NCI-H2196 treated with DMSO at 0.1 percent for 48 hours (cell line): ENCODE results near the gene AOPEP.

ENCODE experiments used
- DNase-seq: peaks from one replicate; lab custom pipeline; 2025; ENCODE audit not compliant: unreplicated experiment; lab: John Stamatoyannopoulos, UW

AOPEP gene

DNA sequence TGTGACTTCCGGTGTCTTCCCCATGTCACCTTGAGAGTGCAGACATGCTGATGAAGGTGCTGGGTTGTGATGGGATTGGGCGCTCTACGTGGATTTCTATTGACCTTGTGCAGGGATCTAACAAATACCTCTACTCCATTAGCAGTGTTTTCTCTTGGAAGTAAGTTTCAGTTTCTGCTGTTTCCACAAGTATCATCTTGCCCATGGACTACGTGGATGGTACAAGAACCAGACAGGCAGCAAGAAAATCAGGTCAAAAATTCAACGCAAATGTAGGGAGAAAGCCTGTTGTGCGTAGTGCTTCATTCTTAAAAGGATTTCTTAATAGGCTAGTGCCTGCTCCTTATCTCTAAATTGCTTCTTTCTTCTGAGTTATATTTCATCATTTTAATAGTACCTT lies 60.8 kb downstream of the AOPEP start:
- DNase-seq = no peak

DNA sequence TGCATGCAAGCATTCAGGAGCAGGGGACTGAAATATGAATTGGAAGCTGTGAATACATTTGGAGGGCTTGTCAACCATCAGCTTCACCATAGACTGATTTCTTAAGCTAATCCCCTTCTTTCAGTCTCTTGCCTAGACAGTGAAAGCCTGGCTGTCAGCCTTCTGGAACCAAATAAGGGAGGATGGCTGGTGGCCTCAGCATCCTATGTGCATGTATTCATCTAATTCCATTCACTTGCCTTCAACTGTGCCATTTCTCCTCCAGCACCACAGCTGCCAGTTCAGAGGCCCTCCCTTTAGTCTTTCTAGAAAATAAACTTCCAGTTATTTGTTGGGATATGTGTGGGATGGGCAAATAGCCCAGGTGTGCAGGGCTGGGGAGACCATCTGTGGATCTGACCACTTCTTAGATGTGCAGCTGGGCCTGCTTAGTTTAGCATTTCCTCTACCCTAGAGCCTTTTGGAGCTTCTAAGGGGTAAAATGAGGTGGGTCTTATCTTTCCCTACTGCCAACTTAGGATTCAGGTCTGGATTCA lies 62.1 kb downstream of the AOPEP start:
- no peak for DNase-seq

DNA sequence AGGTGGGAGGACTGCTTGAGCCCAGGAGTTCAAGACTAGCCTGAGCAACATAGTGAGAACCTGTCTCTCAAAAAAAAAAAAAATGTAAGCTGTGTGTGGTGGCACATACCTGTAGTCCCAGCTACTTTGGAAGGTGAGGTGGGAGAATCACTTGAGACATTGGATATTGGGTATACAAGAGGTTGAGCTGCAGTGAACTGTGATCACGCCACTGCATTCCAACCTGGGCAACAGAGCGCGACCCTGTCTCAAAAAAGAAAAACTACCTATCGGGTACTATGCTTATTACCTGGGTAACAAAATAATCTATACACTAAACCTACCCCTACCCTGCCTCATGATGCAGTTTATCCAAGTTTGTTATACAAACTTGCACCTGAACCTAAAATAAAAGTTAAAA lies 64.9 kb downstream of the AOPEP start:
- no peak for DNase-seq

DNA sequence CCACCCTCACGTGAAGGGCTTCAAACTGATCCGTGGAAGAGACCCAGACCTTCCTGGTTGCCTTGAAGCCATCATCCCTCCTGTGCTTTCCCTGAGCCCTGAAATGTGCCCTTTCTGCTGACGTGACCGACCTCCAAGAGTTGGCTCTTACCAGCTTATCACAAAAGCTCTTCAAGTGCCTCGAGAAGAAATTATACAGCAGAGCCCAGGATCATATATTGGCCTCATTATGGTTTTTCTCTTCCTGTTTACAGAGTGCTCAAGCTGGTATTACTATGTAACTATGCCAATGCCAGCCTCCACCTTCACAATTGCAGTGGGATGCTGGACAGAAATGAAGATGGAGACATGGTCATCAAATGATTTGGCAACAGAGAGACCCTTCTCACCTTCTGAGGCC lies 66.0 kb downstream of the AOPEP start:
- DNase-seq = peak; percentile 42

DNA sequence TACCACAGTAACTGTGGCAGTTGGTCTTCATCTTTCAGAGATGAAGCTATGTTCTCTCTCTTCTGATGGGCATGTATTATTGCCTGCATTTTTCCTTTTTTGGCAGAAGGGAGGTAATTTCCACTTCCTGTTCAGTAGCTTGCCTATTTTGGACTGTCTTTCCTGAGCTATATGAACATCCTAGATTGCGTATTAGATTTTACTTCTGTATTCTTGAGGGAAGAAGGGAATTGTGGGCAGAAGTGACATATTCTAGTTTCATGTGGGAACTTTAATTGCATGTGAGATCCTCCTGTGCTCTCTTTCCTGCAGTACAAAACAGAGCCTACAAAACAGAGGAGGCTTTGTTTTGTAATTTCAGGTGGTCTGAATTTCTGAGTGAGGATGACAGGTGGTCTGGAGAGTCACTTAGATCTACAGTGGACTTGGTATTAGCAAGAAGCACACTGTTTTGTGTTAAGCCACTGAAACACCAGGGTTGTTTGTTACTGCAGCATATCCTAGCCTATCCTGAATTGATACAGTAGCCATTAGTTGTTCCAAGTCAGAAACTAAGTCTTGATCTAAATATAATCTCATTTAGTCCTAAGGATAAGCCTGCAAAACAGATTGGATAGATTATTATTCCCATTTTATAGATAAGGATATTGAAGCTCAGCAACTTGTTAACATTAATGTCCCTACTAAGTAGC lies 68.1 kb downstream of the AOPEP start:
- no peak for DNase-seq

DNA sequence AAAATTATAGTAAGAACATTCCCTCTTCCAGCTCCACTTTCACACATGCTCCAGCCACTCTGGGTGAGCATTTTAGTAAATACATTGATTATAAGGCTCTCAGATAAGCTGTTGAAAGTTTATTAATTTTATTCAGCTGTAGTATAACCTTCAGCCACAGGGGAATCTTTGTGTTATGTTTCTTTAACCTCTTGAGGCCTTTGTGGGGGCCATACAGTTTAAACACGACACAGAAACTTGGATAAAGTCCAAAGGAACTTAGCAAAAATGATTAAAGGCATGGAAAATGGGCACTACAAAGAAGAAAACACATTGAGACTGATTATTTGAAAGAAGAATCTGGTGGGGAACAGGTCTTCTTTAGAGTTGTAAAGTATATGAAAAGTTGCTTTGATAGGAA lies 70.2 kb downstream of the AOPEP start:
- DNase-seq = no peak

DNA sequence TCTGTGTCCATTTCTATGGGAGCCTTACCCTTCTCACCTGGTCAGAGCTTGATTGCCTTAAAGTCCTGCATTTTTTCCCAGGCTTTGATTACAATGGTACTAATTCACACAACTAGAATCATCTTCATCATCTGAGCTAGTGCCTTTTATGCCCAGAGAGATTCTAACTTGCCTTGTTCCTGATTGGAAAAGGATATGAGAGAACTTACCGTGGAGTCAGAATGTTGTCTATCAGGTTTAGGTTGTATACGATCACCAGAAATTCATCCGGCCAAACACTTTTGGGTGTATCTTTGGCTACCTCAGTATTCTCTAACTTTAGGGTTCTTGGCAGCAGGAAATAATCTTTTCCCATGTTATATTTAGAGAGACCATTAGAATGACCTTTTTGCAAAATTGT lies 71.7 kb downstream of the AOPEP start:
- DNase-seq = no peak

DNA sequence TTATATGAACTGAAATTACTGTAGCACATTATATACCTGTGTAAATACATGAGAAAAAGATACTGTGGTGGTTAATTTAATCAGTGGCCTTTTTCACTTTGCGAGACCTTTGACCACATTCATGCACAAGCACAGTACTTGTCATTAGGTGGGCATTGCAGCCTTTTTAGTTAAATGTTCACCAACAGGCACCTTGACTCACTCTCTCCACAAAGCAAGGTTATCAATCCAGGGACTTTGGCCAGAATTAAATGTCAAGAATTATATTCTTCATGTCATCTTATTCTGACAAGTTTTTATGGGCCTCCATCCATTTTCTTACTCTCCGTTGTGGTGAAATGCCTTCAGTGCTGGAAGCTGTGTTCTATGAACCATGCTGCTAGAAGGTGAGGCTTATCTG lies 72.2 kb downstream of the AOPEP start:
- DNase-seq = no peak

DNA sequence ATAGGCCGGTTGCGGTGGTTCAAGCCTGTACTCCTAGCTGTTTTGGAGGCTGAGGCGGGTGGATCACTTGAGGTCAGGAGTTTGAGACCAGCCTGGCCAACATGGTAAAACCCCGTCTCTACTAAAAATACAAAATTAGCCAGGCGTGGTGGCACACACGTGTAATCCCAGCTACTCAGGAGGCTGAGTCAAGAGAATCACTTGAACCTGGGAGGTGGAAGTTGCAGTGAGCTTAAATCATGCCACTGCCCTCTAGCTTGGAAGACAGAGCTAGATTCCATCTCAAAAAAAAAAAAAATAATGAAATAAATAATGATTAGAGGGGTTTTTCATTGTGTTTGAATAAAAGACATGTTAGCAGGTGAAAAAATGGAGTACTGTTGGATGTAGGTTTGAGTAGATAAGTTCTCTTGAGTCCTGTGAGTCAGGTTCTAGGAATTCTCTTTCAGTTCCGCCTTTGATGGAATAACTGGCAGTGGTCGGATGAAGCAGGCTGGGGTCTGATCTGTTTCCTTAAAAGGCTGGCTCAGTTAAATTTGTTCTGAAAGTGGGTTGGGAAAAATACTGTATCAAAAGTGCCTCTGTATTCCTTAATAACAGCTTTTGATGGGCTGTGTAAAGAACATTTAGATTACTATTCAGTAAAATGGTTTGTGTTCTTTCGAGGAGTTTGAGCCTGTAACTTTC lies 73.2 kb downstream of the AOPEP start:
- no peak for DNase-seq

DNA sequence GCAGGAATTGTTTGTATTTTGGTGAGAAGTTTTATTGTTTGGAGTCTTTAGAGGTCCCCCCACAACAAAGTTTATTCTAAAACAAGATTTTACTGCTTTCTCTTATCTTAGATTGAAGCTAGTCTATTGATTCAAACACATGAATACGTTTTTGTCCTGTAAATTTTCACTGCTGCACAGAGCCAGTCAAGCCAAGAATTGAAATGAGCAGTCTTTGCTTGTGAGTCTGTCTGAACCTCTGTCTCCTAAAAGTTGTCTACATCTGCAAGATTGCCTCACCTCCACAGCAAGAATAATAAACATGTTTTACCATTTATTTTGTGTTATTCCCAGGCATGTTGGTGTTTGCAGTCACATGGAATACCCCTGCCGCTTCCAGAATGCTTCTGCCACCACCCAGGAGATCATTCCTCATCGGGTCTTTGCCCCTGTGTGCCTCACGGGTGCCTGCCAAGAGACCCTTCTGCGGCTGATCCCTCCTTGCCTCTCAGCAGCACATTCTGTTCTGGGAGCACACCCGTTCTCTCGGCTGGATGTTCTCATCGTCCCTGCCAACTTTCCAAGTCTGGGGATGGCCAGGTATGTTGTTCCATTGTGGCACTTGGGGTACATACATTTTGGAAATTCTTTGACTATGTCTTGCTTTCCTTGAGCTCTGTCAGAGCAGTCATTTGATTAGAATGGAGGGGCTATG lies 74.1 kb downstream of the AOPEP start:
- no peak for DNase-seq

DNA sequence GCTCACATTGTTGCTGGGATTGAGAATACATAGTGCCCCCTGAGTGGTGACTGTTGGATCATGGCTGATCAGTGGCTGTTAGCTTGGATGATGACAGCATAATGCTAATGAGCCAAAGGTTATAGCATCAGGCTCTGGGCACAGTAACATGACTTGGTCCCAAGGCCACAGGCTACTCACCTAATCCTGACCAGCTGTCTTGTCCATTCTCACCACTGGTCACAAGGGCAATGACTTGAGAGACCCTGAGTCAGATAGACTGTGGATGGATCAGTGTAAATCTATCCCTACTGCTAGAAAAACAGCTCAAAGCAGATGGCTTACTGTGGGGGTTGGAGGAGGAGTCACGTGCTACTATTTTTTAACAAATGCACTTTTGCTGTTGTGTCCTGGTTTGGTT lies 74.7 kb downstream of the AOPEP start:
- no peak for DNase-seq

DNA sequence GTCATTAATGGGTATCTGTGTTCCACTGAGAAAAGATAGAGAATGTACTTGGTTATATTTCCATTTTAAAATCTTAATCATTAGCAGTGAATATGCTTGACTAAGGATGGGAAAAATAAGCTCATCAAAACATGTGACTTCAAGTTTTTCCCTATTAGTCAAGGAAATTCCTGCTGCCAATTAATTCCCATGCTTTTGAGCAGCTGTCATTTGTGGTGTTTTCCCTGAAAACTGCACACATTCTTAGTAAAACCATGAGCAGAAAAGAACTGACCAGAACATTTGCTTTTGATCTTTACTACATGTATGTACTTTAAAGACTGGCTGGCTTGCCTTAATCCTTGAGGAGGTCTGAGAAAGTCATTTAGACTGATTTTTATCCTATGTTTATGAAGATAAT lies 75.2 kb downstream of the AOPEP start:
- no peak for DNase-seq

DNA sequence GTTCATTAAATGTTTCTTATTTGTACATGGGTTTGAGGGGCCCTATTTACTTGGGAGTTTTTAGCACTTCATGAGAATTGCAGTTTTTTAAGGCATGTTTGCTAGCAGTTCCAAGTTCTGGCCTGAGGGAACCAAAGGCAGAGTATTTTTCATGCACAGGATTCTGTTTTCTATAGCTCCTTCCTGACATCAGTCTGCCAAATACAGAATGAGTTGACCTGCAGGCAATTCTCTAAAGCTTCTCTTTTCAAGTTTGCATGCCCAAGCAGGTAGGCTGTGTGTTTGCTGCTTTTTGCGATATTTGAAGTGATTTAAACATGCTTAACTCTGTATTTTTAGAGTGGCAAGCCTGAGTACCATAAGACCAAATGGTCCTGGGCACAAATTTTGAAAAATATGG lies 75.8 kb downstream of the AOPEP start:
- no peak for DNase-seq

DNA sequence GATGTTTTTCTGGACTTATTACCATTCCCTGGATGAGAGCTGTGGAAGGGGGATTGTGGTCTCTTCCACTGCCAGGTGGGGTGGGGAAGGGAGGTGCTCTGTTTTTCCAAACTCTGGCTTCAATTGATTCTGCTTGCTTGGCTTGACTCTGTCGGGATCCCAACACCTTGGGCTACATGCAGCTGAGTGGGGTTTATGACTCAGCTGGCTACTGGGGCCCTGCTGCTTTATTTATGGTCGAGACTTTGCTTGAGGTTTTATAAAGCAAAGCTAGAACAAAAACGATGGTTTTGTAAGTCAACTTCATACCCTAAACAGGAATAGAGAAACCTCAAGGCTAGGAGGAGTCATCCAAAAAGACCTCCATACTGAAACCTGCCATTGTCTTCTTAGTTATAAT lies 76.3 kb downstream of the AOPEP start:
- no peak for DNase-seq

DNA sequence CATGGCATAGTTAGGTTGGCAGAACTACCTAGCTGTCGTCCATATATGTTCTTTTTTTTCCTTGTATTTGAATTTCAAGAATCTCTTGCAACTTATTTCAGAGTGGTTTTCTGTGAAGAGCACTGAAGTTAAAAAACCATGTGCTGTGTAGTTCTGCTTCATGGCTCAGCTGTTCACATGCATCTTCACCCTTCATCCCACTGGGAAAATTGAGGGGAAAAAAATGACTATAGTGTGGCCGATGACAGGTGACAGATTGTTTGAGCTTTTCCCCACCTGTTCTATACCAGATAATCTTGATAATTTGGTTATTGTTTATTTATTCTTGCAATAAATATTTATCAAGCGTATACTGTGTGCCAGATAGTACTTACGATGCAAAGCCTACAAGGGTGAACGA lies 77.8 kb downstream of the AOPEP start:
- no peak for DNase-seq

DNA sequence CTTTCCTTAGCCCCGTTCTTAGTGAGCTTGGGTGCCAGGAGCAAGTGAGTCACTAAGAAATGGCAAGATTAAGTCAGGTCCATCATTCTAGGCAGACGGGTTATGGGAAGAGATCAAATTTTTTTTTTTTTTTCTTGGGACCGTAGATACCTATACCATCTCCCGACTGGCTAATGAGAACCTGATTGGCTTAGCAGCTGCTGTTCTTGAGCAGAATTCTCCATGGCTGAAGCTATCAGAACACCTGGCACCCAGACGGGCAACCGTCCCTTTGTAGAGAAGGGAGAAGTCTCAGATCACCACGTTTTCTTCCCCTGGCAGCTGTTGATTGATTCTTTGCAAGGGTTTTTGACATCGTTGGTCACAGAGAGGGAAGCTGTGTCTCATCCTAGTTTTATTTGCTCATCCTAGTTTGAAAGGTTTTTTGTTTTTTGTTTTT lies 78.6 kb downstream of the AOPEP start:
- no peak for DNase-seq

DNA sequence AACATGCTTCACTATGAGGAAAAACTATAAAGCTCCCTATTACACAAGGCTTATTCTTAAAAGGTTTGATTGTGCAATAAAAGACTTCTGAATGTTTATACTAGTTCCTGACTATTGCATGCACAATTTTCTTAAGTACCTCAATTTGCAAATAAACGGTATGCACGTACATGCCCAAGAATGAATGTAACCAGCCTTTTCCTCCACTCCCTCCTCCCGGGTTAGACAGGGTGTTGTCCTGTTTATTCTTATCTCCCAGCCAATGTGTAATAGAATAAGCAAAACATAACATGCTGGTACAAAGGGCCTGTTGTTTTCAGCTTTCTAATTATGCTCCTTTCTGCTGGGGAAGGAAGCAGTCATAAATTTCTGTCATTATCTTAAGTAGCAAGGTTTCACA lies 79.1 kb downstream of the AOPEP start:
- DNase-seq = peak; percentile 46

DNA sequence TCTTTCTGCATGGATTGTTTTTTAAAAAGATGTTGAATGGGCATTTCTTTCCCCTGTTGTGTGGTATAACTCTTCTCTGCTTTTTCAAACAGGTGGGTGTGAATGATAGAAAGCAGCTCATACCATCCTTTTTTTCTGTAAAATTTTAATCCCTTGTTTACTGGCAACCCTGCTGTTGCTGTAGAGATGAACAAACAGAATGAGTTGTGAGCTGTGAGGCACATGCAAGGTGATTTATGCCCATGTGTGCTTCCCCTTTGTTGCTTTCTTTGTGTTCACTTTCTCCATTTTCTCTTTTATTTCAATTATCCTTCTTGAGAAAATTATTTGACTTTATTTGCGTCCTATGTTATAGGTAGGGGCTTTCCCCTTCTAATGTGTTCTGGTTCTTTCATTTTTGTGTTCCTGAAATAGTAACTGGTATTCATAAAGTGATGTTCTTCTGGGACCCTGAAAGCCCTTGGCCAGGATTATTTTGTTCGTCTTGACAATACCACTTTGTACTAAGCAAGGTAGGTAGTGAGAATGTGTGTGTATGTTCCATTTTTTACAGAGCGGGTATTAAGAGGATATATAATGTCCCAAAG lies 79.9 kb downstream of the AOPEP start:
- no peak for DNase-seq

DNA sequence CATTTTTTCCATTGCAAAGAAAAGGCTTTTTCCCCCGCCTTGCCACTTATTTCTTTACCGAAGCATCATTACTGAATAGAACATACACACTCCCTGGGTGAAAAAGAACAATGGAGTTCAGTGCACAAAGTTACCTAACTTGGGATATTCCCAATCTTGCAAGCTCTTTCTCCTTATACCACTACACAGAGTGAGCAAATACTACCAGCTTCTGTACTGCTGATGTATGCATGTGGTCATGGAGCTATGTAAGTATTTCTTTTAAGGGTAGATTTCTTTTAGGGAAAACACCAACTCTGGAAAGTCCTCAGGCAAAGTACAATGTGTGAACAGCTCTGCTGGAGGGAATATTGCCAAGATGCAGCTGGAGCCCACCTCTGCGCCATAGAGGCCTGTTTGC lies 81.1 kb downstream of the AOPEP start:
- DNase-seq = no peak

DNA sequence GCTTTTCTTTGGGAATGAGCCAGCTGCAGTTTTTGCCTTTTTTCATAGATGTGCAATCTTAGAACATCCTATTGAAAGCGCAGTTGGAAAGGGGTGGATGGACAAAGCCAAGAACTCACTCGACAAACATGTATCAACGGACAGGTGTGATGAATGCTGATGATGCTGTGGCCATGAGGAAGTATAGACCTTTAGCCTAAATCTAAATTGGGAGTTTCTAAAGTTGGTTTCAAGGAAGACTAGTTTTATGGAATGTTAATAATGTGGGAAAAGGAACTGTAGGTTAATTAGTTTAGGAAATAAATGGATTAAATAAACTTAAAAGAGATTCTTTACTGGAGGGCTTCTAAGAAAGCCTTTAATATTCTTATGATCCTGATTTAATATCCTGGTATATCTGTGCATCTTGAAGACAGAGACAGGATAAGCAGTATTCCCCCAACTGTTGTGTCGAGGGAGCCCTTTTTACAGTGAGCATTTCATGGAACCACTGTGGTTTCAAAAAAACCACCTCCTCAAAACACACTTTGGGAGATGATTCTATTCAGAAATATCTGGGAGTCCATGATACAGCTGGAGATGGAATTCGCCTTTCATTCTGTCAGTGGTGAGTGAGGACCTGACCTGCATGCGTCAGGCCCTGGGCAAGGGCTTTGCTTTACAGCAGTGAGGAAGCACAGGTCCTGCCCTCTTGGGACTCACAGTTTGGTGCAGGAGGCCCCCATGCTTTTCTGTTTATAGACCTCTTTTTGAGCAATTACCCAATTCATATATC lies 82.6 kb downstream of the AOPEP start:
- no peak for DNase-seq

DNA sequence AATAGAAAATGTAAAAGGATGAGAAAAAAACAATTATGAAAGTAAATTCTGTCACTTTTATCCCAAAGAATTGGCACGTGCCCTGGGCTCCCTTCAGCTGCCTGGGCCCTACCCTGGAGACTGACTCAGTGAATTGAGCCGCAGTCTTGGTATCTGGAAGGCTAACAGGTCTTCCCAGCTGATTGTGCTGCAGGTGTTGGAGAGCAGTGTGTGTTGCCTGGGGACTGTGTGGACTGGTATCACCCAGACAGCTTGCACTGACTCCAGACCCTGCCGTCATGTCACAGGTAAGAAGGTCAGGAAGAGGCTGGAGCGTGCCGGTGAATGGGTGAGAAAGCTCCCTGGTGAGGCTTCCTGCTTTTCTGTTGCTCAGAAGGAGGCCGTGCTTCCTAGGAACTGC lies 83.3 kb downstream of the AOPEP start:
- no peak for DNase-seq
